Renal cortex interstitium (tissue), 11 donors: ENCODE results near the gene NDUFS3. TPM values are rescaled to one million over a fixed set of nuclear protein-coding genes. Genes with fewer than 3 reads are reported as not detected.
A peak's percentile ranks its signal among the peaks of the same experiment; 100 is the strongest.

Experiments used
- DNase-seq, 11 donors: peaks; one replicate each; pipeline ENCODE4 v3.0.0-alpha.2; 2013; ENCODE audit warnings: low read depth in 9 of 11, low spot score in 4 of 11; ENCODE audit errors: extremely low read depth in 1 of 11
- polyA plus RNA-seq, 3 donors: library from polyadenylated mRNA; unstranded; fragments of 120-200 nt; gene quantifications; one replicate each; pipeline ENCODE4 v1.2.1, GENCODE V29; 2013; ENCODE audit not compliant: insufficient read length in 3 of 3

The NDUFS3 gene
- polyA plus RNA-seq, 3 donors: 136 to 148 (median 141) TPM

GRCh38 chr11:47573321-47573720 lies 5.6 kb upstream of the NDUFS3 start:
- DNase-seq: no peak

DNA sequence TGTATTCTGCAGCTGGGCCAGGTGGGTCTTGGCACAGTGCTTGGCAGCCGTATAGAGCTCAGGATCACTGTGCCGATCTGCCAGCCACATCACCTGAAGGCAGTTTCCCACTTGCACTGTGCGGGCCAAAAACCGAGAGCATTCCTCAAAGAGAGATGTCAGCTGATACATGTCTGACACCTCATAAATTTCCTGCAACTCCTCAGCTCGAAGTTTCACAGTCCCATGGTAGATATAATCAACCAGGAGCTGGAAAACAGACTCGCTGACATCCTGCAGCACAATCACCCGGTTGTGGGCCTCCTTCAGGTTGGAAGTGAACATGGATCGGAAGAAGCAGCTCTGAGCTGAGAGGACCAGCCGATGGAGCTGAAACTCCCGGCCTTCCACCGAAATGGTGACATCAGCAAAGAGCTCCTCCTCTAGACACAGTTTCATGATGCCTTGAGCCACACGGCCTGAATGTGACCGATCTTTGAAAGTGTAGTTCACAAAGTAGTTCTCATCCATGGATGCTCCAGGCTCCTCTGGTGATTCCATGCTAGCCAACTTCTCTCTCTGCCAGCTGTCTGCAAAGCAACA lies 1.3 kb upstream of the NDUFS3 start:
- no peak for DNase-seq

DNA sequence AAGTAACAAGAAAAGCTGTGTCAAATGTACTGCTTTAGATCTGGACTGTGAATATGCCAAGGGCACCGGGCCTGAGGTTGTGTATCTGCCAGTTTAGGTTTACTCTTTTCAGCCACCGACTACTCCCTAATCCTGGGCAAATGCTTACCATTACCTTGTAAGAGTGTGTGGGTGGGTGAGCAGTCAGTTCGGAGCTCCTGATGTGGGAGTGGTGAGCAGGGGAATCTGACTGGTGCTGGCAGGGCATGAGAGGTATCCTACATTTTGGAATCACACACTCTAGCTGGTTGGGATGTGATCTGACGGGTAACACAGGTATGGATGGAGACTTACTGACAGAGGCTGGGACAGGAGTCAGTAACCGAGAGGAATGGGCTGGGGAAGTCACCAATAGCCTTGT lies 5.0 kb downstream of the NDUFS3 start:
- DNase-seq: no peak

DNA sequence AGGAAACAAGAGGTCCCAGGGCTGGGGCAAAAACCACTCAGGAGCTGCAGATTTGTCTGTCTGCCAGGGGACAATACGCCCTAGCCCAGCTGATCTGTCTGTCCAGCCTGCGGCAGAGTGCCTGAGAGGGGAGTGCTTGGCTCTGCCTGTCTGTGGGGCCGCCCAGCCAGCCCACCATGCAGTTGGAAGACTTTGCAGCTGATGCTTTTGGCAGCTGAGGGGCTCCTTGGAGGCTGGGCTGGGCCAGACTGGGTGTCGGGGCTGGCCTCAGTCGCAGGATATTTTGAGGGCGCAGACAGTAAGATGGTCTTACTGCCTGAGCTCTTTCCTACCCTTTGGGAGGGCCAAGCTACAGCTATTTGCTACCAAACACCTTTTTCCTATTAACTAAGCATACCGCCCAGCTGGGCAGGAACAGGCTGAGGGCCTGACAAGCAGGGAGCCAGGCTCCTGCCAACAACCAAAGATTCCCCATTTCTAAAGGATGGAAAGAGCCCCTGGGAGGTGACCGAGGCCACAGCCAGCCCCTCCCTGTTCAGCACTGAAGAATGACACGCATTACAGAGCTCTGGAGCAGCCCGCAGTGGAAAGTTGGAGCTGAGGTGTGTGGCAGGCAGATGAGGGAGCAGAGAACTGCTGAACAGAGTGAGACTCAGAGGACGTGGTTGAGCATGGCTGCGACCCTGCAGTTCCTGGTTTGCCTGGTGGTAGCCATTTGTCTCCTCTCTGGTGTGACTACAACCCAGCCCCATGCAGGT lies 7.4 kb downstream of the NDUFS3 start, which contains the start of gene FAM180B:
TSS of gene FAM180B (plus strand) at position 581 of the 758 bp plus-strand sequence. CDS start at position 672, 91 bp downstream.
- no peak for DNase-seq

- DNase-seq: no peak
Measured at GRCh38 chr11:47587039-47587716, 8.3 kb downstream of the NDUFS3 start.

DNA sequence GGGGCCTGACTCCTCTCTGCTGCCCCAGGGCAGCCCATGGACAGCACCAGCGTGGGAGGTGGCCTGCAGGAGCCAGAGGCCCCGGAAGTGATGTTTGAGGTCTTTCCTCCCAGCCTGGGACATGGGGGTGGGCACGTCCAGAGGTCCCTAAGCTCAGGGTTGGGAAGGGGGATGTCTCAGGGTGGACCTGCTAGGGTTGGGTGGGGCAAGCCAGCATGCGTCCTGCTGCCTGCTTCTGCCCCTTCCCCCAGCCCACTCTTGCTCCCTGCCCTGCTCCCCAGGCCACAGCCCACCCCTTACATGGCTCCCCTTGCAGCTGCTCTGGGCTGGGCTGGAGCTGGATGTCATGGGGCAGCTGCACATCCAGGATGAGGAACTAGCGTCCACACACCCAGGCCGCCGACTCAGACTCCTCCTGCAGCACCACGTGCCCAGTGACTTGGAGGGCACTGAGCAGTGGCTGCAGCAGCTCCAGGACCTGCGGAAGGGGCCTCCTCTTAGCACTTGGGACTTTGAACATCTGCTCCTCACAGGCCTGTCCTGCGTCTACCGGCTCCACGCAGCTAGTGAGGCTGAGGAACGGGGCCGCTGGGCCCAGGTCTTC lies 9.0 kb downstream of the NDUFS3 start:
- no peak for DNase-seq

DNA sequence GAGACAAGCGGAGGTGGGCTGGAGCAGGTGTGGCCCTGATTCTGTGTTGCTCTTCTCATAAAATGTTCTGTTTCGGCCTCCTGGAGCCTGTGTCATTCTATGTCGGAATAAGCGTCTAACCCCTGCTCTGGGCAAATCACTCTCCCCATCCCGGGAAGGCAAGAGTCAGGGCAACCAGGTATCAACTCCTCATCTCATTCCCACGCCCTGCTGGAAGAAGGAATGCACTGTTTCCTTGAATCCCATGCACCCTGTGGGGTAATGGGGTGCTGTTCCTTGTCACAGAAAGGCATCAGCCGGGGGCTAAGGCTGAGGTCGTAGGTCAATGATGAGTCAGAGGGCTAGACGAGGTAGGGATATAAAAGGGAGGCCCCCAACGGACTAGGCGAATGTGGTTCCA lies 10.2 kb downstream of the NDUFS3 start:
- DNase-seq: no peak

DNA sequence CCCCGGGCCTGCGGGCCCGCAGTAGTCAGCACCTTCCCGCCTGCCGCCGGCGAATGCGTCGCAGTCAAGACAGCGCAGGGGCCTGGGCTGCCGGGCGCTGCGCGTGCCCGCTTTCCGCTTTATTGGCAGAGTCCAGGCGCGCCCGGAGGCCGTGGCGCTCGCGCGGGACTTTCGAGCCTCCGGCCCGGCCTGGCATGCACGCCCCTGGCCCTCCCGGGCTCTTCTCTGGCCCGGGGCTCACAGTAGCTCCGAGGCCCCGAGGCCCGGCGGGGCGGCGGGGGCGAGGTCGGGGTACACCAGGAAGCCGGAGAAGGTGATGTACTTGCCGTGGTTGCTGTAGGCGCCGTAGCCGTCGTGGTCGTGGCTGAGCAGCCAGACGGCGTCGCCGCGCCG lies 10.7 kb downstream of the NDUFS3 start:
- DNase-seq: no peak

GRCh38 chr11:47589977-47590861 lies 11.3 kb downstream of the NDUFS3 start:
- peak in 4 of 11 donors; percentile 46 to 60 (median 48) for DNase-seq

DNA sequence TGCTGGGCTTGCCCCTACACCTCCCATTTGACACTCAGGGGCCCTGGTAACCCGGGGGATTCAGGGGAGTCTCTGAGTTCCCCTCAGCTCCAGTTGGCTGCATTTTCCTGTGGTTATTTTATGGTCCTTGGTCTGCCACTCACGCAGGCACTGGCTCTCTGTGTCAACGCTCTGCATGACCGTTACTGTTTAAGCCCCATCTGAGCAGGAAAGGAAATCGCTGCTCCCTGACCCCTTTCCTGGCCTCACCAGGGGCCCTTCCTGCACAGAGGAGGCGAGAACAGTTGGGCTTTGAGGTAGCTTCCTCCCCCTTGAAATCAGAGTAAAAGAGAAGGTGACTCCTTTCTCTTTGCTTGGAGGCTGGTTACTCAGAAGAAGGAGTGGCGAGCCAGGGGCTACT lies 12.9 kb downstream of the NDUFS3 start:
- no peak for DNase-seq

- no peak for DNase-seq
Measured at GRCh38 chr11:47592251-47592650, 13.4 kb downstream of the NDUFS3 start.

DNA sequence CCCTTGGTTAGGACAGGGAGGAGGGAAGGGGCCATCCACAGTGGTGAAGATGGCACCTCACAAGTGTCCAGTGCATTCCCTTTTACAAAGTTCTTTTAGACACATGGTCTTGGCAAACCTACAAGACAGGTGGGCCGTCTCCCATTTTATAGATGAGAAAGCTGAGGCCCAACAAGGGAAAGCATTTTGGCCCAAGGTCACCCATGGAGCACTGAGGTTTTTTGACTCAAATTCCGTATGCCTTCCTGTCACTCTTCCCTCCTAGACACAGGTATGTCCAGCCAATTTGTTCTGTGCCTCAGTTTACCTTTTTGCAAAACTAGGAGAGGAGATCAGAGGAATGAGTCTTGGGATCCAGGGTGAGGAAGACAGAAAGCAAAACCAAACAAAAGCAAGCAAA lies 14.1 kb downstream of the NDUFS3 start:
- no peak for DNase-seq

DNA sequence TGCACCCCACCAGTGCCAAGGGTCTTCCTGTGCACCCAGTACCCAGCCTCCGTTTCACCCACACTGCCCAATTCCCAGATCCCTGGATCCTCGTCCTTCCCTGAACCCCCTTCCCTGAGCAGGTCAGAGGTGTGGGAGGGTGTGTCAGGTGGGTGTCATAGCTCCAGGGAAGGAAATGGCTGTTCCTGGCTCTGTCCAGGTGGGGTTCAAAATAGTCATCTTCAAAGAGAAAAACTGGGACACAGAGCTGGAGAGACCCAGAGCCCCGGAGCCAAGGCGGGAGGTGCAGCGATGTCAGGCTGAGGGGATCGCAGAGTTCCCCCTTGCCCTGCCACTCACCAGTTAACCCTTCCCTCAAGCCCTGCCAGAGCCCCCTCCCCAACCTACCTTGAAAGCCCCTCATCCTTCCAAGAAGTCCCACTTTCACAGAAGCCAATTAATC lies 14.6 kb downstream of the NDUFS3 start:
- no peak for DNase-seq

- no peak for DNase-seq
Measured at GRCh38 chr11:47593934-47594855, 15.3 kb downstream of the NDUFS3 start, which contains the start of gene C1QTNF4. Gene C1QTNF4, minus strand, starts transcription at chr11:47594411. Its CDS starts 3,601 bp downstream, at chr11:47590810.

DNA sequence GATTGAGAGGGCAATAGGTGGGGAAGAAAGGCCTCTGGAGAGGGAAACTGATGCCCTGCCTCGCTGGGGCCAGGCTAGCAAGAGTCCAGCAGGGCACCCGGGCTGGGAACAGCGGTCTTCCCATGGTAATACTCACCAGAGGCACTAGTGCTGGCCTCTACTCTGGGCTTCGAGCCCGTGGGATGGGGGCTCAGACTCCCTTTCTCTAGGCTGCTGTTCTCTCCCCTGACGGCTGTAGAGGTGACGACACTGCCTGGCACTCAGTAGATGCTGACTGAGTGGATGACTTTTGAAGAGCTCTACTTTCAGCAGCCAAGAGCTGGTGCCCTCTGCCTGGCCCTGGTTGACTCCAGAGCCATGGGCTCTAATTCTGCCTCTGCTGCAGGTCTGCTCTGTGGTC lies 16.2 kb downstream of the NDUFS3 start:
- DNase-seq: no peak

GRCh38 chr11:47595967-47596366 lies 17.1 kb downstream of the NDUFS3 start:
- DNase-seq: no peak

GRCh38 chr11:47599902-47600301 lies 21.0 kb downstream of the NDUFS3 start:
- no peak for DNase-seq

- DNase-seq: no peak
Measured at GRCh38 chr11:47603295-47603694, 24.4 kb downstream of the NDUFS3 start.
